22Rv1 (cell line): ENCODE data around the gene DENND1A.

Experiments used
- ZFX ChIP-seq: fragments of 450-650 bp; IDR thresholded peaks from 2 replicates; pipeline ENCODE4 v1.6.1; 2017; ENCODE audit warnings: antibody characterized with exemption, borderline replicate concordance
- TF ChIP-seq, protein P1 (sequence below): fragments of 450-650 bp; IDR thresholded peaks from 2 replicates; pipeline ENCODE4 v1.5.1; 2017; ENCODE audit warnings: mild to moderate bottlenecking

DNA sequence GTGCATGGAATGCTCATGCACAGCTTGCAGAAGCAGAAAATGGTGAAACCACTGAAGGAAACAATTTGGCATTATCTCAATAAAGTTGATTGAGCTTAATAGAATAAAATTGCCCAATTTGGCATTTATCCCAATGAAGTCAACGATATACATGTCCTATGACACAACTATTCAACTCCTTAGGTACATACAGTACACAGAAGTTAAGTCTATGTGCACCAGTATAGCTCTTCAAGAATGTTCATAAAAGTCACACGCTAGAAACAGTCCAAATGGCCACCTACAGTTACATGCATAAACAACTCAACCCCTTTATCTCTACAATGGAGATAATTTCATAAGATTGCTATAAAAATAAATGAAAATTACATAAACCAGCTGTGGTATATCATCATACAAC, 184.5 kb downstream of the DENND1A start:
- TF ChIP-seq, protein P1, sequence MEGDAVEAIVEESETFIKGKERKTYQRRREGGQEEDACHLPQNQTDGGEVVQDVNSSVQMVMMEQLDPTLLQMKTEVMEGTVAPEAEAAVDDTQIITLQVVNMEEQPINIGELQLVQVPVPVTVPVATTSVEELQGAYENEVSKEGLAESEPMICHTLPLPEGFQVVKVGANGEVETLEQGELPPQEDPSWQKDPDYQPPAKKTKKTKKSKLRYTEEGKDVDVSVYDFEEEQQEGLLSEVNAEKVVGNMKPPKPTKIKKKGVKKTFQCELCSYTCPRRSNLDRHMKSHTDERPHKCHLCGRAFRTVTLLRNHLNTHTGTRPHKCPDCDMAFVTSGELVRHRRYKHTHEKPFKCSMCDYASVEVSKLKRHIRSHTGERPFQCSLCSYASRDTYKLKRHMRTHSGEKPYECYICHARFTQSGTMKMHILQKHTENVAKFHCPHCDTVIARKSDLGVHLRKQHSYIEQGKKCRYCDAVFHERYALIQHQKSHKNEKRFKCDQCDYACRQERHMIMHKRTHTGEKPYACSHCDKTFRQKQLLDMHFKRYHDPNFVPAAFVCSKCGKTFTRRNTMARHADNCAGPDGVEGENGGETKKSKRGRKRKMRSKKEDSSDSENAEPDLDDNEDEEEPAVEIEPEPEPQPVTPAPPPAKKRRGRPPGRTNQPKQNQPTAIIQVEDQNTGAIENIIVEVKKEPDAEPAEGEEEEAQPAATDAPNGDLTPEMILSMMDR: no peak
- TF ChIP-seq ZFX: no peak
